NCI-H82 treated with DMSO at 0.1 percent for 48 hours (cell line): ENCODE measurements around the gene ITPR3.
A peak's percentile ranks its signal among the peaks of the same experiment; 100 is the strongest.

Experiments used
- DNase-seq: peaks from one replicate; lab custom pipeline; 2025; ENCODE audit not compliant: unreplicated experiment; lab: John Stamatoyannopoulos, UW

The ITPR3 gene

DNA sequence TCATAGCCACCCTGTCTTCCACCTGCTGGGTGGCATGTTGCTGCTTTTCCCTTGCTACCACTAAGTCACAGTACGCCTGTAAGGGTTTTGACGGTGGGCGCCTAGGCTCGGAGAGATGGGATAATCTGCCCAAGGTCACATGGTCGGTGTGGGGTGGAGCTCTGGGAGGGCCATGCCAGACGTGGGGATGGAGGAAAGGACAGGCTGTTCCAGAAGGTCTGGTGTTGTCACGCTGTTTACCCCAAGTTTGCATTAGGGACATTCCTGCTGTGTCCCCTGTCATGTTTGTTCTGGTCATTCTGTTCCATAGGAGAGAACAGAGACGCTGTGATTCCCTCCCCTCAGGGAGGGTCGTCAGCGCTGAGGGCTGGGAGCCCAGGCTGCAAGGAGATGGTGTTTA is 109.5 kb downstream of the ITPR3 start:
- no peak for DNase-seq

DNA sequence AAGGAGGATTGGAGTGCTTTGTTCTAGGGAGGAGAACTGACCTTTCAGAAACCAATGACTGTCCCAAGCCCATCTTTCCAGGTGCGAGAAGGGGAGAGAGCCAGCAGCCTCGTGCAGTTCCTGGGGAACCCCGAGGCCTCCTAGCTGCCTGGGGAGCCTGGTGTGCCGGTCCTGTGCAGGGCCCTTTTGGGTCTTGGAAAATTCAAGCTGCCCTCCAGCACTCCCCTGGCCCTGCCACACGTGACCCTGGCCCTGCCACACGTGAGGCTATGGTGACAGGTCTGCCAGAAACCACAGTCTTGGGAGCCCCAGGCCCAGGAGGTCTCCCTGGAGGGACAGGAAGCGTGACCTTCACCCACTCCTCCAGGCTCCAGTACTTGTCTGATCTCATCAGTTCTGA is 109.9 kb downstream of the ITPR3 start:
- no peak for DNase-seq

- DNase-seq = no peak
Observed at GRCh38 chr6:33731751-33732282, 110.7 kb downstream of the ITPR3 start.

- no peak for DNase-seq
Observed at GRCh38 chr6:33732385-33732784, 111.3 kb downstream of the ITPR3 start.

DNA sequence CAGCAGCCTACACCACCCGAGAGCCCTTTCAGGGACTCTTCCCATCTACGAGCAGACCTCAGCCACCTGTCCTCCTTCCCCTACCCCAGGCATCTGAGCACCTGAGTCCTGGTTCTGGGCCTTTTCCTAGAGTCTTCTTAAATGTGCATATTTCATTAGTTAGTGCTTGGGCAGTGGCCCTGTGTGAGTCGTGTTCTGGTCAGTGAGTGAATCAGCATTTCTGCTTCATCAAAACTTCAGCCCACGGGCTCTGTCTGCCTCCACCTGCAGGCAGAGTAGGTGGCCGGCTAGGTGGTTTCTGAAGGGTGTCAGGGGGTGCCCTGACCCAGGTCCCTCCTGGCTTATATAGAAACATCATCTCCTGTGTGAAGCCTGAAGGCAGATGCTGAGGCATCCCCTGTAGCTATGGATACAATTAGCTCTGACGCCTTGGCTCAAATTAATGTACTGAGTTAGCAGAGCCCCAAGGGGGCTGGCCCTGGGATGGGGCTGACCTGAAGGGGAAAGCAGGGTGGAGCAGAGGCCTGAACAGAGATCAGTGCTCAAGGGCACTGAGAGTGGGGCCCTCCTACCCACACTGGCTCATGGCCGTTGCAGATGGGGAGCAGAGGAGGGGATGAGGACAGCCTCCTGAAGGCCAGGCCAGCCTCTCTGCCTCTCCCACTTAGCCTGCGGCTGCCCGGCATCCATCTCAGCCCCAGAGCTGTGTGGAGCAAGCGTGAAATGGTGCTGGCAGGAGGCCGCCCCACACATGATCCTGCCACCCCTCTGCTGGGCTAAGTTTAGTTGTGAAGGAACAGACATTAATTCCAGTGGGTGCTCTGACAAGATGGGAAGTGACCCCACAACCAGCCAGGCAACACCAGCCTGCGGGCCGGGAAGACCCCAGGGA is 111.9 kb downstream of the ITPR3 start:
- DNase-seq = no peak

DNA sequence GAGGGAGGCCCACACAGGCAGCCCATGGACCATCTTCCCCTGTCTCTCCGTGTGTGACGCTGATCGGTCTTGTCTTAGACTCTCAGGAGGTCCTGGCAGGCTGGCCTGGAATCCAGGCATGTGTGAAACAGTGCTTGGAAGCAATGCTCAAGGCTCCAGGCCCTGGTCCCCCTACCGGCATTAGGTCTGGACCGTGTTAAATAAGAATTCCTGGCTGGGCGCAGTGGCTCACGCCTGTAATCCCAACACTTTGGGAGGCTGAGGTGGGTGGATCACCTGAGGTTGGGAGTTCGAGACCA is 112.5 kb downstream of the ITPR3 start:
- no peak for DNase-seq

GRCh38 chr6:33735216-33735615 is 114.1 kb downstream of the ITPR3 start:
- no peak for DNase-seq

DNA sequence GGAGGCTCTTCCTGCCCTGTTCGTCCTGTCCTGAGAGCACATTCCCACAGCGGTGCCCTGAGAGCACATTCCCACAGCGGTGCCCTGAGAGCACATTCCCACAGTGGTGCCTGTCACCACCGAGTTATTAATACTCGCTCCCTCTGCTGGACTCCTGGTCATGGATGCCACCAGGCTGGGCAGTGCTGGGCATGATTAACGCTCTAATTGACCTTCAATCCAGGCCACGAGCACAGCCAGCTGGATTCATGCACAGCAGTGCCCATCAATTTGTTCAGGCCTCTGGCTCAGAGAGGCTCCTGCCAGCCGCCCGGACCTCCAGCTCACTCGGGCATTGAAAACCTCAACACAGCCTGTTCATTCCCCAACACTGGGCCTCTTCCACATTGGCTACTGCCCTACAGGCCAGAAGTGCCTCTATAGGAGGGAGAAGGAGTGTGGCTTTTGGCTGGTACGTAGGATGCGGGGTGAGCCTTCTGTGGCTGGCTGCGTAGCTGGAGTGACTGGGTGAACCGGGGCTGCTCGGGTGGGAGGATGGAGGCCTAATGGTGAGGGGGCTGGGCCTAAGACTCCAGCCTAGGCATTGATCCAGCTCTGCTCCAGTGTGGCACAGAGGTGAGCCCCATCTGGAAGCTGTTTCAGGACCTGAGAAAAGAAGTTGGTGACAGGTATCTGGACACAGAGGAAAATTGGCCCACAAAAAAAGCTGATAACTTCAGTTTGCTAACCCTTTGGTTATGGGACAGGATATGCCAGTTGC is 116.3 kb downstream of the ITPR3 start:
- DNase-seq = no peak

DNA sequence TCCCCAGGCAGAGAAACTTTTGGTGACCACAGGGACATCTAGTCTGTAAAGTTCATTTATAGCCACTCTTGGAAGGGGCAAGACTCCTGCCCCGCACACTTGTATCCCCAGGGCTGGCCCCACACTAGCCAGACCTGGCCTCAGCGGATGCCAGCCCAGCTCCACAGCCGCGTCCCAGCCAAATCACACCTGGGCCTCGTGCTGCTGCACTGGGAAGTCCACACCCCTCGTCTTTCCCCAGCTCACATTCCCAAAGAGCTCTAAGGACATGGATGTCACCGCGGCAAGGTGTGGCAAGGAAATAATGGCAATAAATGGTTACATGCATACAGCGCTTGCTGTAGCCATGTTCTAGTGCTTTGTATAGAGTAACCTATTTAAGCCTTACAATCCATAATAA is 117.0 kb downstream of the ITPR3 start:
- DNase-seq = no peak

DNA sequence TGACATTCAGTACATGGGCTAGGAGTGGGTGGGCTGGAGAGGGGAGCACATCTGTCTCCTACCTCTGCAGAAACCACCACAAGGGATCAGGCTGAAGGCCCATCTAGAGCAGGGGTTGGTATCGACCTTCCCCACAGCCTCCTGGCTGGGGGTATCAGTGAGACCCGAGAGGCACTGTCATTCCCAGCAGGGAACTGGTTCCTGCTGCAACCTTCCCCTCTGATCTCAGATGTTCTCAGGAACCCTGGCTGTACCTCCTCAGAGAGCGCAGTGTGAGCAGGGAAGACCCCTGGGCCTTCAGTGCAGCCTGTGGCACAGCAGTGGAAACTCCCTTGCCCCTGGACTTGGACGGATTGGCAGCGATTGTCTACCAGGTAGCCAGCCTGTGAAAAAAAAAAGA is 117.8 kb downstream of the ITPR3 start:
- no peak for DNase-seq

DNA sequence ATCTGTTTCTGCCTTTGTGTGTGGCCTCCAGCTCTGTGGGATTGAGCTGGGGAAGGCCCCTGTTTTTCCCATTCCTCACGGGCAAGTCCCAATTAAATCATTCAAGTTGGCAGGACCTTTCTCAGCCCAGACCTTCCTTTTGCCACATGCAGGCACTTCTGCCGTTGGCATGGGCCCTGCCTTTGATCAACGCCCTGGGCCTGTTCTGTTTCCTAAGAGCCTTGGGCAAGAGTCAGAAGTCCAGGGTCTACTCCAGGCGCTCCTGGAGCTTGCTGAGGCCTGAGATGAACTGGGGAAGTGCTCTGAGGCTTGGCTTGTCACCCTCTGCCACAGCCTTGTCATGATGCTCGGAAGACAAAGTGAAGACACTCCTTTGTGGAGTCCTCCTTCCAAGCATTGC is 118.4 kb downstream of the ITPR3 start:
- DNase-seq = no peak

GRCh38 chr6:33740204-33740608 is 119.1 kb downstream of the ITPR3 start:
- DNase-seq = no peak

DNA sequence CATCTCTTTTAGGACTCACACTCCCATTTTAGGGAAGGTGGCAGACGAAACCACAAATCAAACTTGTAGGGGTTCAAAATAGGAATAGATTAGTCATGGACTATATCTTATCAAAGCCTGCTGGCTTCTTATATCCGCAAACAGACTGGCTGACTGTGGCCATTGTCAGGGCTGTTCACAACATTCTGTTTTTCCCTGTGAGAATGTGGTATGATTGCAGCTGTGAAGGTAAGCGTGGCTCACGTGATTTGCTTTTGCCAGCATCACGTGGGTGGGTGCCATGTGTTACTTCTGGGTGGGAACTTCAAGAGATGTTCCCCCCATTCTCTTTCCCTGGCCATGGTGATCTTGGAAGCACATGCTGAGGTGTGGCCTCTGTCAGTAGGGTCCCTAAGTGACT is 119.7 kb downstream of the ITPR3 start:
- DNase-seq = no peak

DNA sequence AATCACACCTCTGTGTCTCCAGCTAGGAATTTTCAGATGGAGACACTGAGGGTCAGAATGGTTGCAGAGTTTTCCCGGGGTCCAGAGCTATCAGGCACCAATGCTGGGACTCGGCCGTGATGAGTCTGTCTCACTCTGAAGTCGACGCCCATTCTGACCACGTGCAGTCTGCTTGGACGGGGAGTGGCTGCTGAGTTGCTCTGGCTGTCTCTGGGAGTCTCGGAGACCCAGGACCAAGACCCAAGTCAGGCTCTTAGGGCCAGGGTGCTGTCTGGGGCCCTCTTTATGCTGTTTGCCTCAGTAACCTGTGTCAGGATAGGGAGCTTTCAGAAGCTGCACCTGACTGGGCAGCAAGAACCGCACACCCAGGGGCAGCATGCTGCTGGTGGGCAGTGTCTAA is 121.0 kb downstream of the ITPR3 start:
- DNase-seq = no peak

DNA sequence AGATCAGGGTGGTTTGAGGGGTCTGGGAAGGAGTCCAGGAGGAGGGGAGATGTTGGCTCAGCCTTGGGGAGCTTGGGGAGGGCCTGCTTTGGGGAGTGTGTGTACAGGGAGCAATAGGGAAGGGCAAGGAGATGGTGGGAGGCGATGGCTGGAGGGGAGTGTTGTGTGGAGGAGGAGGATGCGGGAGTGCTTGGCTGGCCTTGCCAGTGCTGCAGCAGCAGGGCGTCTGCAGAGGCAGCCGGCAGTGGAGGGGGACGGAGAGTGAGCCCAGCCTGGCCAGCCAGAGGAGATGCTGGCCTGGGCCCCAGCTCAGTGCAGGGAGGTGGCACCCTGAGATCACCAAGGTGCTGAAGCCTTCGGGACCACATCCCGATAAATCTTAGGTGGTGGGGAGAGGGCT is 121.7 kb downstream of the ITPR3 start:
- no peak for DNase-seq

DNA sequence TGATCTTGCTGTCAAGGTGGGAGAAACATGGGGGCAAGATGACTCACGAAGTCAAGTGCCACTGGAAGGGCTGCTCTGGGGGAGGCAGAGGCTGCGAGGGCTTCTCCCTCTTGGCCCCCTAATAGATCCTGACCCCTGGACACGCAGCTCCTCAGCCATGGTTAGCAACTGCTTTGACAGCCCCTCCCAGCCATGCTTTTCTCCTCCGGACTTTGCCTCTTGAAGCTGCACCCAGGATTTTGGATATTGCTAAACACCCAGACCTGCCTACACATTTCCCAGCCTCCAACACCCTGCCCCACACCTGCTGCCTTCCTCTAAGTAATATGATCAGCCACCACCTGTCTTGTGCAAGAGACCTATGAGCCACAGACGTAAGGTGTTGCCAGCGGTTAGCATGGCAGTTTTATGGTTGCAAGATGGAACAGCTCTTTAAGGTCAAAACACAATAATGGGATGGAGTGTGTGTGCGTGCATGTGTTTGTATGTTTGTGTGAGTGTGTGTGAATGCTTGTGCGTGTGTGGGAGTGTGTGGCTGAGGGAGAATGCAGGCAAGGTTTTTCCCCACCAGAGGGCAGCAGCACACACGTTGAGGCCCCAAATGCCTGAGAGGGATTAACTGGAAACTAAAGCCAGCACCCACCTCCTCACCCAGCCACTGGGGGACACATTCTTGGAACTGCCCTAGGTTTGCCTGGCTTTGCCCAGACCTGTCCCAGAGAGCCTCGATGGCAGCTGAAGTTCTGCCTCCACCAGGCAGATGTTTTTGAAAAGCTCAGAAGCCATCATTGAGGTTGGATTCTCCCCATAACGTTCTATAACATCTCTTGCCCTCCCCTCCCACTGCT is 123.1 kb downstream of the ITPR3 start:
- DNase-seq = peak; percentile 78

DNA sequence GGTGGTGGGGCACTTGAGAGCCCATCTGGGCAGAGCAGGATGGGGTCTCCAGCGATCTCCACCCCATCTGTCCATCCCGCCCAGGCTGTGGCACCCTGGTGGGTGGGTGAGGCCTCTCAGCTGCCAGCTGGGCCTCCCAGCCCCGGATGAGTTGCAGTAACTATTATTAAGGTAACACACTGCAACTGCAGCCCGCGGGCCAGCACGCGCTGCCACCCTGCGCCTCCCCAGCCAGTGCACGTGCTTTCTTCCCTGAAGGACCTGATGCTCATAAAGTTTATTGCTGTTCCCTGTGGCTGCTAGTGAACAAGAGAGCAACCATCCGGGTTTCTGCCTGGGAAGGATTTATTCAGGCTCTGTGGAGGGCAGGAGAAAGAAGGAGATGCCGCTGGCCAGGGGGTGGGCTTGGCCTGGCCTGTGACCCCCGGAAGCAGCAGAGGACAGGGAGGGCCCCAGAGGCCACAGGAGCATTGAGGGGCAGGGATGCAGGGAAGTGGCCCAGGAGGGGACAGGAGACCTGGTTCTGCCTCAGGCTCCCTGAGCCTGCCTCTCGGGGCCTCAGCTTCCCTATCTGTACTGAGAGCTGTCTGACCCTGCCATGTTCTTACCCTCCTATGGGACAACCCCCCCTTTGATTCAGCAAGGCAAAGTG is 123.9 kb downstream of the ITPR3 start:
- no peak for DNase-seq

DNA sequence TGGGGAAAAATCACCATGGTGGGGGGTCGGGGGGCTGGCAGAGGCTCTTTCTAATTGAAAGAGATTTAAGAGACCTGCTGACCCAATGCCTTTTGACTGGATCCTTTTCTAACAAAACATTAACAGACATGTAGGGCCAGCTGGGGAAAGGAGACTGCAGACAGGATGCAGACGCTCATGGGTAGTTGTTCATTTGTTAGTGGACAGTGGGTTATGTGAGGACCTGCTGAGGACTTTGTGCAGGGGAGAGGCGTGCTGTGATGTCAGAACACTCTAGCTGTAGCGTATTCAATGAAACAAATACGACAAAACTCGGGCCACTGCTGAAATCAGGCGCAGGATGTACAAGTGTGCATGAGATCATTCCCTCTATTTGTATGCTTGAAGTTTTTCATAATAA is 124.4 kb downstream of the ITPR3 start:
- DNase-seq = no peak
